Lower lobe of right lung (tissue), 2 donors: Measurements from ENCODE around the gene SEC22A. TPM values are rescaled to one million over a fixed set of nuclear protein-coding genes. Genes with fewer than 3 reads are reported as not detected.
A peak's percentile ranks its signal among the peaks of the same experiment; 100 is the strongest.

Source experiments
- ATAC-seq, 2 donors: fragments of 200-7000 bp; cut with Tn5 transposase; one replicate each; pipeline ENCODE4 v1.9.1; 2020 to 2022; ENCODE audit warnings: mild to moderate bottlenecking in 2 of 2, moderate library complexity in 2 of 2
- DNase-seq: peaks from one replicate; pipeline ENCODE4 v3.0.0-alpha.2; 2020
- H3K27ac ChIP-seq: fragments of 200-600 bp; one replicate; pipeline ENCODE4 v1.8.0; 2022
- H3K27me3 ChIP-seq: fragments of 200-600 bp; one replicate; pipeline ENCODE4 v1.8.0; 2022; ENCODE audit warnings: low read depth
- H3K36me3 ChIP-seq: fragments of 200-600 bp; one replicate; pipeline ENCODE4 v1.8.0; 2022; ENCODE audit warnings: mild to moderate bottlenecking
- H3K4me1 ChIP-seq: fragments of 200-600 bp; one replicate; pipeline ENCODE4 v1.8.0; 2022
- H3K4me3 ChIP-seq: fragments of 200-600 bp; one replicate; pipeline ENCODE4 v1.8.0; 2022; ENCODE audit warnings: mild to moderate bottlenecking
- H3K9me3 ChIP-seq: fragments of 200-600 bp; one replicate; pipeline ENCODE4 v1.8.0; 2022
- intact Hi-C: fragments of 100-400 bp; cut with DNase I; formaldehyde crosslinking; loops from one replicate; pipeline ENCODE4 v1.11.0; 2022
- total RNA-seq: library from RNA; stranded (reverse); fragmentation: NEBNext Ultra II Directional; extraction: Animal tissue kit (Norgen Biotek cat#: 25700); gene quantifications from one replicate; pipeline ENCODE4 v1.2.1, GENCODE V29; 2021
- TF ChIP-seq, protein P1 (sequence below): fragments of 200-600 bp; IDR thresholded peaks from one replicate; pipeline ENCODE4 v1.8.0; 2022; ENCODE audit warnings: antibody characterized with exemption, mild to moderate bottlenecking
- donor health status: DM: no; HTN: yes; CAD: no; lungs with severe emphysema.

The SEC22A gene
- total RNA-seq, 1 donor from 2014 or later = 15.5 TPM

DNA sequence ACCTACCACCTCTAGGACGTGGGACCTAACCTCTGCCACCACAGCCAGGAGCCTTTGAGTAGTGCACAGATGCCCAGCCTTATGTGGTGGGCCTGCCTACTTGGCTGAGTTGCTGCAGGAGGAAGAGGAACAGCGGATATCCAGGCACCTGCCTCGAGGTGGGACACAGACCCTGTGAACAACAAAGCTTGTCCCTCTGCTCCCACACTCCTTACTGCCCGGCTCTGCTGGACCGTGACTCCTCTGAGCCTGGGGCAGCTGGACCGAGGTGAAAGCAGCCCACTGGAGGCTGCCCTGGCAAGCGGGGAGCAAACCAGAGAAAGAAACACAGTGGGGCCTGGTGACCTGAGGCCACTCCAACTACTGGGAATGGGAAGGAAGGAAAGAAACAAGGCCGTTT is 97.8 kb downstream of the SEC22A start:
- Histone ChIP-seq H3K4me3 (no peak overlapping the region), H3K9me3 (no peaks in the 10 kb centered on the region), H3K4me1 (no peaks in the 10 kb centered on the region), H3K27me3 (no peaks in the 10 kb centered on the region), H3K27ac (no peak overlapping the region), H3K36me3 (no peaks in the 10 kb centered on the region)
- TF ChIP-seq, protein P1, sequence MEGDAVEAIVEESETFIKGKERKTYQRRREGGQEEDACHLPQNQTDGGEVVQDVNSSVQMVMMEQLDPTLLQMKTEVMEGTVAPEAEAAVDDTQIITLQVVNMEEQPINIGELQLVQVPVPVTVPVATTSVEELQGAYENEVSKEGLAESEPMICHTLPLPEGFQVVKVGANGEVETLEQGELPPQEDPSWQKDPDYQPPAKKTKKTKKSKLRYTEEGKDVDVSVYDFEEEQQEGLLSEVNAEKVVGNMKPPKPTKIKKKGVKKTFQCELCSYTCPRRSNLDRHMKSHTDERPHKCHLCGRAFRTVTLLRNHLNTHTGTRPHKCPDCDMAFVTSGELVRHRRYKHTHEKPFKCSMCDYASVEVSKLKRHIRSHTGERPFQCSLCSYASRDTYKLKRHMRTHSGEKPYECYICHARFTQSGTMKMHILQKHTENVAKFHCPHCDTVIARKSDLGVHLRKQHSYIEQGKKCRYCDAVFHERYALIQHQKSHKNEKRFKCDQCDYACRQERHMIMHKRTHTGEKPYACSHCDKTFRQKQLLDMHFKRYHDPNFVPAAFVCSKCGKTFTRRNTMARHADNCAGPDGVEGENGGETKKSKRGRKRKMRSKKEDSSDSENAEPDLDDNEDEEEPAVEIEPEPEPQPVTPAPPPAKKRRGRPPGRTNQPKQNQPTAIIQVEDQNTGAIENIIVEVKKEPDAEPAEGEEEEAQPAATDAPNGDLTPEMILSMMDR = no peak
- intact Hi-C loops = no loop called here
- DNase-seq (peak; percentile 14), ATAC-seq (no peak)

DNA sequence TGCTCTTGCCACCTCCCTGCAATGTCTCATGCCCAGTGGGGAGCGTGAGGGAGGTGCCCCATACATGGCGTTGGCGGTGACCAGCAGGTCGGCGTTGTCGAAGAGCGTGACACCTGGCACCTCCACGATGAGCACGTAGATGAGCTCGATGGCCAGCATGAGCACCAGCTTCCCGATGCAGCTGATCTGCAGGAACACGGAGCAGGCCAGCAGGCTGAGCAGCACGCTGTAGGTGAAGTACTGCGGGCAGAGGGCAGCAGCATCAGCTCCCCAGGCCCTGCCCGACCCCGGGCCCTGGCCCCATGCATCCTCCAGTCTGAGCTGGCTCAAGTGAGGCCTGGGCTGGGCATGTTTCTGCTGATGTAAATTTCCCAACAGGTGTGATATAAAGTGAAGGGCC is 98.3 kb downstream of the SEC22A start:
- H3K4me3 ChIP-seq = no peak overlapping the region
- DNase-seq (peak; percentile 29), ATAC-seq (no peak)
- no peaks in the 10 kb centered on the region for H3K9me3 ChIP-seq
- TF ChIP-seq, protein P1 = no peak
- intact Hi-C loops = no loop called here
- no peaks in the 10 kb centered on the region for H3K27me3 ChIP-seq
- H3K4me1 ChIP-seq = no peaks in the 10 kb centered on the region
- no peak overlapping the region for H3K27ac ChIP-seq
- no peaks in the 10 kb centered on the region for H3K36me3 ChIP-seq

DNA sequence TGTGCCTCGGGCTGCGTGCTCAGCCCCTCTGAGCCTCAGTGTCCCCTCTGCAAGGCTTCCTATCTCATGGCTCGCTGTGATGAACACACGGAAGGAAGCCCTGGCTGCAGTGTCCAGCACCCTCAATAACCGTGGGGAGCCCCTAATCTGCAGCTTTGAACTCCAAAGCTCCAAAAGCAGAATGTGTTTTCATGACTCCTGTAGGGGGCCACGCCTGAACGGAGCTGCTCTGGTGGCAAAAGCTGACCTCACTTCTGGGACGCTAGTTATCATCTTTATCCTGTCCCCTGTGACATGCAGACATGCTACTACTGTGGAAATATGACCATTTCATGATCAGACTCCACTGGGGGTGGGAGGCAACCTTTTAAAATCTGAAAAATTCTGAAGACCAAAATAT is 98.8 kb downstream of the SEC22A start:
- TF ChIP-seq, protein P1 = no peak
- Histone ChIP-seq H3K27me3 (no peaks in the 10 kb centered on the region), H3K9me3 (no peaks in the 10 kb centered on the region), H3K36me3 (no peaks in the 10 kb centered on the region), H3K4me1 (no peaks in the 10 kb centered on the region), H3K4me3 (no peak overlapping the region), H3K27ac (no peak overlapping the region)
- ATAC-seq (no peak), DNase-seq (peak; percentile 20)
- intact Hi-C loops = no loop called here

DNA sequence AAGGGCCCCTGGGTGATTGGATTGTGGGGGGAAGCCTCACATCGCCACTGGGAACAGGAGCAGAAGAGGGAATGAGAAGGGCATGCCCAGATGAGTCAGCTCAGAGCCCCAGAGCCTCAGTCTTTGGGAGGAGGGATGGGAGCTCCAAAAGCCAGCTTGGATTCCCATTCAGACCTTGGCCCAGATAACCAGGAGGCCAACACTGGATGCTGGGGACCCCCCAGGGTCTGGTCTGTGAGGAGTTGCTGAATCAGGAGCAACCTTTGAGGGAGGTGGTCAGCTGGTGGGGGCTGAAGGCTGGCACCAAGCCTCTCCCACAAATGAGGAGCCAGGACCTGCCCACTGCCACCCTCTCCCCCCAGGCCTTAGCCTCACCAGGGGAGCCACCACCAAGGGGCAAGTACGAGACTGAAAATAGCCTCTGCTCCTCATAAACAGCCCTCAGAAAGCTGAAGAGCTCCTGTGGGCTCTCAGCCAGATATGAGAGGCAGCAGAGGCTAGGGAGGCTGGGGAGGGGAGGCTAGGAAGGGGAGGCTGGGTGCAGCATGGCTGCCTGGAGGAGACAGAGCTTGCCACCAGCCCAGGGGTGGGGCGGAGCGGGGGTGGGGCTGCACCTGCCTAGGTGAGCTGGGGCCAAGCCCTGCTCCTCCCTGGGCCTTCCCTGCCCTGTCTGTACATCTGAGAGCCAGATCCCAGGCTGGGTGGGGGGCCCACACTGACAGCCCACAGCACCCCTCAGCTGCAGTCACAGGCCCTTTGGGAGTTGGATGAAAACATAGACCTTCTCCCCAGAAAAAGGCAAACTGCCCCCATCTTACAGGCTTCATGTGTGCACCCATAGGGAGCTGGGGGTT is 99.8 kb downstream of the SEC22A start:
- H3K27ac ChIP-seq = no peak overlapping the region
- TF ChIP-seq, protein P1 = no peak
- H3K4me3 ChIP-seq = no peak overlapping the region
- DNase-seq (peak; percentile 26), ATAC-seq (no peak)
- H3K4me1 ChIP-seq = no peaks in the 10 kb centered on the region
- intact Hi-C loops = no loop called here
- H3K9me3 ChIP-seq = no peaks in the 10 kb centered on the region
- no peaks in the 10 kb centered on the region for H3K36me3 ChIP-seq
- no peaks in the 10 kb centered on the region for H3K27me3 ChIP-seq

DNA sequence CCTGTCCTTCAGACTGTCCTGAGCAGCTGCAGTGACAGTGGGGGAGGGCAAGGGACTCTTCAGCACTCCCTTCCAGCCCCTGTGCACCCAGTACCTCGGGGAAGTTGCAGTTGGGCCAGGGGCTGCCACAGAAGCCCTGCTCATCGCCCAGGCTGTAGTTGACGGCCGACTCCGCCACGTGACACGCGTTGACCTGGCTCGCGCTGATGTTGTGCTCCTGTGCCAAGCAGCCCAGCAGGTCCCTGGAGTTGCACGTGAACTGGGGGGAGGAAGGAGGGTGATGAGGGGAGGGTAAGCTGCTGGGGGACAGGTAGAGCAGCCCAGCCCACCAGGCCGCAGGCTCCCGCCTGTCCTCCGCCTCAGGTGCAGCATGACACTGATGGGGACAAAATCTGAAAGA is 101.2 kb downstream of the SEC22A start:
- TF ChIP-seq, protein P1 = no peak
- Histone ChIP-seq H3K9me3 (no peaks in the 10 kb centered on the region), H3K4me1 (no peaks in the 10 kb centered on the region), H3K4me3 (no peak overlapping the region), H3K27ac (no peak overlapping the region), H3K36me3 (no peaks in the 10 kb centered on the region), H3K27me3 (peaks cover 2% of the 10 kb centered on the region)
- intact Hi-C loops = no loop called here
- DNase-seq = no peak
- no peak for ATAC-seq
